ENCODE measurements around the gene NREP.

- TF ChIP-seq POLR2AphosphoS2 (IDR thresholded peaks at IDR 0.05; ENCODE audit: low read depth, low read length) (no peak), NFIC (IDR thresholded peaks at IDR 0.05; ENCODE audit: low read depth, low read length) (no peak), SIN3A (IDR thresholded peaks at IDR 0.05; ENCODE audit: low read depth, low read length) (no peak), BMI1 (IDR thresholded peaks at IDR 0.05; ENCODE audit: borderline replicate concordance) (no peak)
These were observed 13.0 kb downstream of the NREP start for GRCh38 chr5:111743988-111744387.

Measured in GM12878 (cell line).